Measurements from ENCODE around the gene ACTN4. TPM values are rescaled to one million over a fixed set of nuclear protein-coding genes. Genes with fewer than 3 reads are reported as not detected.

Gene ACTN4
- total RNA-seq, 2 experiments from 2014 or later, result 267 to 270 TPM

- peak overlapping the region; percentile 33 for H3K4me3 Mint-ChIP-seq
- intact Hi-C loops (cut with micrococcal nuclease), result no loop called here
- no peaks in the 10 kb centered on the region for H3K9me3 Mint-ChIP-seq
- POLR2A ChIA-PET, result interaction anchor here (1.3 kb wide), 1 partner anchor 46 kb away, joined by 6 read pairs; the partner anchor contains the start of gene ACTN4
- peak overlapping the region; percentile 63 for H3K27ac Mint-ChIP-seq
- peaks cover 71% of the 10 kb centered on the region for H3K4me1 Mint-ChIP-seq (ENCODE audit: low read depth)
- CTCF ChIA-PET, result interaction anchor here (1.2 to 1.5 kb wide), 3 partner anchors 47 to 59 kb away, joined by 3 read pairs; partner anchors contain the start of gene ACTN4
- no peaks in the 10 kb centered on the region for H3K27me3 Mint-ChIP-seq
- peak; percentile 51 for DNase-seq
- peaks cover 1% of the 10 kb centered on the region for H3K36me3 Mint-ChIP-seq
Measured at GRCh38 chr19:38693380-38694223, 46.2 kb downstream of the ACTN4 start.

DNA sequence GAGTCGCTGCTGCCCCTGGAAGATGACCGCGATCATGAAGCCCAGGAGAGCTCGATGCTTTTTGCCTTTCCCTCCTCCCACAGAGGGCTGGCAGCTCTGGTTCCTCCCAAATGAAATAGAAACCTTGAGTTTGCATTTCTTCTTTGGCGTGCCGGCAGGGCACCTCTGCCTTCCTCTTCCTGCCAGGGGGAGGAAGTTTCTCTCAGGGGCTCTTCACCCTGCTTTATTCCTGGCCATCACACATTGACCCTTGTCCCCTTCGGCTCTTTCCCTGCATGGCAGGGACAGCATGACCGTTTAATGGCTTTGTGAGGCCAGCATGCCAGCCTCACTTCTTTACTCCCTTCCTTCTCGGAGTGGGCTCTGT, 47.9 kb downstream of the ACTN4 start:
- intact Hi-C loops (cut with micrococcal nuclease), result no loop called here
- DNase-seq, result no peak
- H3K36me3 Mint-ChIP-seq, result no peaks in the 10 kb centered on the region
- no peaks in the 10 kb centered on the region for H3K9me3 Mint-ChIP-seq
- H3K27ac Mint-ChIP-seq, result no peak overlapping the region
- POLR2A ChIA-PET, result no interaction called here
- CTCF ChIA-PET, result interaction anchor here (1.5 kb wide), 1 partner anchor 61 kb away, joined by 7 read pairs; no protein-coding TSS in a partner anchor
- H3K4me1 Mint-ChIP-seq (ENCODE audit: low read depth), result peaks cover 73% of the 10 kb centered on the region
- H3K4me3 Mint-ChIP-seq, result no peak overlapping the region
- no peaks in the 10 kb centered on the region for H3K27me3 Mint-ChIP-seq

DNA sequence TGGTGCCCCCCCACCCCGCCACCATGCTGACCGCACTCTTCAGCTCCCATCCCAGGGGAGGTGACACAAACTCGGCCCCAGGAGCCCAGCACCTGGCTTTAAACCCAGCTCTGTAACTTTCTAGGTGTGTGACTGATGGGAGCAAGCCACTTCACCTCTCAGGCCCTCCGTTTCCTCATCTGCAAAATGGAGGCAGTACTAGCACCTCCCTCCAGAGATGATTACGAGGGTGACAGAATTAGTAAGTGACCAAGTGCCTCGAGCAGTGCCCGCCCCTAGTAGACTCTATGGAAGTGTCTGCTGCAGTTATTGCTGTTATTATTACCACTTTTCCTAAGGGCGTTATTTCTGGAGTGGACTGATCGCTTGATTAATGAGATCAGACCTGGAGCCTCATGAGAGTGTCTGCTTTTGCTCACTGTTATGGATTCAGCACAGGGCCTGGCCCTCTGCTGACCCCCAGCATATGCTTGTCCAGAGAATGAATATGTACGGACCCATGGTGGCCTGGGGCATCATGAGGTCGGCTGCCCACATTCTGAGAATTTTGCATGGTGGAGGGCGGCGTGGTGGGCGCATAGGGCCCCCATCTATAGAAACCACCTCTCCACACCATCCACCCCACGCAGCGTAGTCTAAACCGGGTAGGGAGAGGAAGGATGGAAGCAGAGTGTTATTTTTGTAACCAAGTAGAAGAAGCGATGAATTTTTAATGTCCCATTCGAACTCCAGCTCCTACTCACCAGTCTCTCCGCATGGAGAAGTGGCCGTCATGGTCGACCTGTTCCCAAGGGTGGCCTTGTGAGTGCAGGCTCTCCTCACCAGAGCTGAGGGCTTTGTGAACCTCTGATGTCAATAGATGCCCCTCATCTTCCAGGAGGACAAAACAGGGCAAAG, 48.6 kb downstream of the ACTN4 start:
- POLR2A ChIA-PET, result no interaction called here
- Mint-ChIP-seq H3K27me3 (no peaks in the 10 kb centered on the region), H3K27ac (no peak overlapping the region), H3K4me1 (ENCODE audit: low read depth) (peaks cover 70% of the 10 kb centered on the region), H3K4me3 (no peak overlapping the region), H3K9me3 (no peaks in the 10 kb centered on the region), H3K36me3 (peaks cover 3% of the 10 kb centered on the region)
- DNase-seq, result no peak
- intact Hi-C loops (cut with micrococcal nuclease), result no loop called here
- CTCF ChIA-PET, result interaction anchor here (1.5 kb wide), 1 partner anchor 62 kb away, joined by 7 read pairs; no protein-coding TSS in a partner anchor

GRCh38 chr19:38696729-38697055, 49.2 kb downstream of the ACTN4 start:
- POLR2A ChIA-PET, result no interaction called here

GRCh38 chr19:38697197-38697596, 49.7 kb downstream of the ACTN4 start:
- DNase-seq, result no peak
- Mint-ChIP-seq H3K4me1 (ENCODE audit: low read depth) (peaks cover 64% of the 10 kb centered on the region), H3K9me3 (no peaks in the 10 kb centered on the region), H3K27ac (no peak overlapping the region), H3K36me3 (peaks cover 3% of the 10 kb centered on the region), H3K4me3 (no peak overlapping the region), H3K27me3 (no peaks in the 10 kb centered on the region)
- CTCF ChIA-PET, result no interaction called here
- POLR2A ChIA-PET, result no interaction called here
- intact Hi-C loops (cut with micrococcal nuclease), result no loop called here

More at GRCh38 chr19:38696729-38697055, 49.2 kb downstream of the ACTN4 start:
- H3K27ac Mint-ChIP-seq, result no peak overlapping the region
- no peaks in the 10 kb centered on the region for H3K9me3 Mint-ChIP-seq
- no peaks in the 10 kb centered on the region for H3K27me3 Mint-ChIP-seq
- intact Hi-C loops (cut with micrococcal nuclease), result no loop called here
- peaks cover 3% of the 10 kb centered on the region for H3K36me3 Mint-ChIP-seq
- DNase-seq, result no peak
- H3K4me3 Mint-ChIP-seq, result no peak overlapping the region
- CTCF ChIA-PET, result no interaction called here
- peaks cover 69% of the 10 kb centered on the region for H3K4me1 Mint-ChIP-seq (ENCODE audit: low read depth)

GRCh38 chr19:38697641-38698071, 50.2 kb downstream of the ACTN4 start:
- Mint-ChIP-seq H3K36me3 (peaks cover 3% of the 10 kb centered on the region), H3K4me3 (no peak overlapping the region), H3K4me1 (ENCODE audit: low read depth) (peaks cover 59% of the 10 kb centered on the region), H3K27me3 (no peaks in the 10 kb centered on the region), H3K27ac (no peak overlapping the region), H3K9me3 (no peaks in the 10 kb centered on the region)
- intact Hi-C loops (cut with micrococcal nuclease), result no loop called here
- ChIA-PET POLR2A (no interaction called here), CTCF (no interaction called here)
- DNase-seq, result no peak

DNA sequence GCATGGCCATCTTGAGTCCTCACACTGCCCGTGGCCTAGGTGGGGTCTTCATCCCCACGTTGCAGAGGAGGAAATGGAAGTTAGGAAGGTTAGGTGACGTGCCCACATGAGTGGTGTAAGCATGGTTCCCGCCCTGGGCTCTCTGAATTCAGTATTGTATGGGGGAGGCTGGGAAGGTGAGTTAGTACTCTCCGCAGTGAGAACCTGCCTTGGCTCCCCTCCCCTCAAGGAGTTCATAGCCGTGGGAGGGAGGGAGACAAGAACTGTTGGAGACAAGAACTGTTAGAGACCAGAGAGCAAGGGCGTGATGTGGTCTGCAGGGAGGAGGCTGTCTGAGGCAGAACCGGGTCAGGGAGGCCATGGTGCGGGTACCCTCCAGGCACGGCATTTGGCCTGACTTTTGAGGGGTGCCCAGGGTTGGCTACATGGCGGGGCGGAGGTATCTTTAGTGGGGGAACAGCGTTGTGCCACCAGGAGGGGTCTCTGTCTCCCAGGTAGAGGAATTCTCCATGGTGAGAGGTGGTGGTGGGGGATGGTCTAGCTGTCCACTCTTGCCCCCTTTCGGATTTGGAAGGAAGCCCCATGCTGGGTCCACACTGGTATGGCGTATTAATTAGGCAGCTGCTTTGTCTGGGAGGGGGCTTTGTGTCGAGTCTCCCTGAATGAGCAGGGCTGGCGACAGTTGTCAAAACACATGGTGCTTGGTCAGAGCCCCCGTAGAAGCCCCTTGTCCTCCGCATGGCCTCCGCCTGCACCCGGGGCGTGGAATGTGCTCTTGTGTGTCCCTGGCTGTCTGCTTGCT, 51.0 kb downstream of the ACTN4 start:
- ChIA-PET CTCF (no interaction called here), POLR2A (no interaction called here)
- peaks cover 52% of the 10 kb centered on the region for H3K4me1 Mint-ChIP-seq (ENCODE audit: low read depth)
- no peak overlapping the region for H3K4me3 Mint-ChIP-seq
- intact Hi-C loops (cut with micrococcal nuclease), result no loop called here
- peak overlapping the region; percentile 54 for H3K27ac Mint-ChIP-seq
- H3K27me3 Mint-ChIP-seq, result no peaks in the 10 kb centered on the region
- peaks cover 3% of the 10 kb centered on the region for H3K36me3 Mint-ChIP-seq
- DNase-seq, result no peak
- no peaks in the 10 kb centered on the region for H3K9me3 Mint-ChIP-seq

DNA sequence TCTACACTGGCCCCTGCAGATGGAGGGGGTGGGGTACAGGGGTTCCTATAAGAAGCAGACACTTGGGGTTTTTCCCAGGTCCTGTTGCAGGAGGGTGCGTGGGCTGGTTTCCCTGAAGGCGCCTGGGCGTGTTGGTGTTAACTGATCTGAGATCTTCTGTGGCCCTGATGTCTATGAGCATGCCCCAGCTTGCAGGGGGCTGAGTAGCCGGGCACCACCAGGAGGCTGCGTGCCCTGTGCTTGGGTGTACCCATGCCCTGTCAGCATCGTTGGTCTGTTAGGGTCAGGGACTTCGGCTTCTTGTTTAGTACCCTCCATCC, 51.5 kb downstream of the ACTN4 start:
- Mint-ChIP-seq H3K9me3 (no peaks in the 10 kb centered on the region), H3K4me1 (ENCODE audit: low read depth) (peaks cover 46% of the 10 kb centered on the region), H3K36me3 (peaks cover 3% of the 10 kb centered on the region), H3K27me3 (no peaks in the 10 kb centered on the region), H3K27ac (peak overlapping the region; percentile 54), H3K4me3 (no peak overlapping the region)
- intact Hi-C loops (cut with micrococcal nuclease), result no loop called here
- peak; percentile 57 for DNase-seq
- ChIA-PET CTCF (no interaction called here), POLR2A (no interaction called here)

DNA sequence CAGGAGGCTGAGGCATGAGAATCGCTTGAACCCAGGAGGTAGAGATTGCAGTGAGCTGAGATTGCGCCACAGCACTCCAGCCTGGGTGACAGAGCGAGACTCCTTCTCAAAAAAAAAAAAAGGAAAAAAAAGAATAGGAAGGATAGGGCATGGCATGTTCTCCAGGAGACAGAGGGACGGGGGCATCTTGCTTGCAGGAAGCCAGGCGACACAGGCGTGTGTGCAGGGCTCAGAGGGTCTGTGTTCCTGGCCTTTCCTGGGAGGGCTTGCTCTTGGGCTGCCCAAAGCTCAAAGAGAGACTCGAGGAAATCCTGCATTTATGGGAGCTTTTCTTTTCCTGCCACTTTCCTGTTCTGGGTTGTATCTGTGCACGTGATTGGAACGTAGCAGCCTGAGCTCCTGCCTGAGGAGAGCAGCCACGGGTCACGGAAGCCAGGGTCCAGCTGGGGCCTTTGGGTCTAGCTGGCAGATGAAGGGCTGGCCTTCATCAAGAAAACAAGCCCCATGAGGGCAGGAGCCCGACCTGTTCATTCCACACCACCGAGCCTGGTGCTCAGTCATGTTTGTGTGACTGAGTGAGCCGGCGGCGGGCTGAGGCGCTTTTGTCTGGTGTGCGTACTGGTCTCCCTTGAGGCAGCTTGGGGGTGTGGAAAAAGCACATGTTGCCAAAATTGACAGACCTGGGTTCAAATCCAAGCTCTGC, 52.3 kb downstream of the ACTN4 start:
- H3K4me1 Mint-ChIP-seq (ENCODE audit: low read depth), result peaks cover 39% of the 10 kb centered on the region
- ChIA-PET POLR2A (no interaction called here), CTCF (interaction anchor here (0.6 kb wide), 1 partner anchor 130 kb away, joined by 3 read pairs; no protein-coding TSS in a partner anchor)
- peaks cover 5% of the 10 kb centered on the region for H3K36me3 Mint-ChIP-seq
- no peak for DNase-seq
- intact Hi-C loops (cut with micrococcal nuclease), result no loop called here
- no peaks in the 10 kb centered on the region for H3K27me3 Mint-ChIP-seq
- H3K27ac Mint-ChIP-seq, result no peak overlapping the region
- H3K4me3 Mint-ChIP-seq, result no peak overlapping the region
- no peaks in the 10 kb centered on the region for H3K9me3 Mint-ChIP-seq

DNA sequence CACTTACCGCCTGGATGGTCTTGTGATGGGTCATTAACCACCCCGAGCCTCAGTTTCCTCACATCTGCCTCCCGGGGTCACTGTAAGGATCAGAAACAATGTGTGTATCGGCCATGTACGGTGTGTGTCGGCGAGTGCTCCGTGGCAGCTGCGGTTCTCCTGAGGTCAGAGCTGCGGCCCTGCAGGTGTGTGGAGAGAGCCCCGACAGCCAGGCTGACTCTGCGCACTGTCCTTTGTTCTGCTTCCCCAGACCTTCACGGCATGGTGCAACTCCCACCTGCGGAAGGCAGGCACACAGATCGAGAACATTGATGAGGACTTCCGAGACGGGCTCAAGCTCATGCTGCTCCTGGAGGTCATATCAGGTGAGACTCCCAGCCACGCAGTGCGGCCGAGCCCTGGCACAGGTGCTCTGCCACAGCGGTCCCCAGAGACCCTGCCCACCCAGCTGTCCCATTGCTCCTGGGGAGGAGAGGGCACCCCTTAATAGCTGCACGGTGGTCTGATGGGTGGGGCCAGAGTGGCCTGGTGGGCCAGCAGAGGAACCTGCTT, 53.0 kb downstream of the ACTN4 start:
- ChIA-PET POLR2A (no interaction called here), CTCF (interaction anchor here (0.6 kb wide), 1 partner anchor 131 kb away, joined by 3 read pairs; no protein-coding TSS in a partner anchor)
- Mint-ChIP-seq H3K4me1 (ENCODE audit: low read depth) (peaks cover 33% of the 10 kb centered on the region), H3K27ac (no peak overlapping the region), H3K27me3 (no peaks in the 10 kb centered on the region), H3K4me3 (no peak overlapping the region), H3K9me3 (no peaks in the 10 kb centered on the region), H3K36me3 (peaks cover 5% of the 10 kb centered on the region)
- intact Hi-C loops (cut with micrococcal nuclease), result no loop called here
- DNase-seq, result no peak

DNA sequence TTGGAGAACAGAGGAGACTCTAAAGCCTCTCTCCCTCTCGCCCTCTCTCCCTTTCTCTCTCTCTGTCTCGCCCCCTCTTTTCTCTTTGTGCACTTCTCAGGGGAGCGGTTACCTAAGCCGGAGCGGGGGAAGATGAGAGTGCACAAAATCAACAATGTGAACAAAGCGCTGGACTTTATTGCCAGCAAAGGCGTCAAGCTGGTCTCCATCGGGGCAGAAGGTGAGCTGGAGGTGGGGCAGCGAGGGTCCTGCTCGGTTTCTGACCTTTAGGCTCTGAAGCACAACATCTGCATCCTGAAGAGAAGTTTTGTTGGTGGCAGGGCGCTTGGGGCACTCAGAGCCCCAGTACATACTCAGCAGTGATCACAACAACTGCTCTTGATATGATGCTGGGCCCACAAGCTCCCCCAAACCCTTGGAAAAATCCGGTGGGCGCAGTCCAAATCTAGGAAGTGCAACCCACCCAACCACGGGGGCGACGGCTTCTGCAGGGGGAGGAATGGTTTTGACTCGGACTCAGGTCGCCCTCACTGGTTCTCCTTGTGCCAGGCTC, 53.5 kb downstream of the ACTN4 start:
- Mint-ChIP-seq H3K27me3 (no peaks in the 10 kb centered on the region), H3K9me3 (no peaks in the 10 kb centered on the region), H3K36me3 (peaks cover 10% of the 10 kb centered on the region), H3K4me3 (no peak overlapping the region), H3K27ac (no peak overlapping the region), H3K4me1 (ENCODE audit: low read depth) (peaks cover 28% of the 10 kb centered on the region)
- no peak for DNase-seq
- ChIA-PET CTCF (no interaction called here), POLR2A (no interaction called here)
- intact Hi-C loops (cut with micrococcal nuclease), result no loop called here

Data from activated CD4-positive, alpha-beta memory T cell treated with anti-CD3 and anti-CD28 coated beads for 36 hours (primary cell).